HG03442 (cell line): ENCODE results near the gene PIGS.

Experiments
- ATAC-seq: cut with Tn5 transposase; IDR thresholded peaks from one replicate; pipeline ENCODE4 v1.9.1; 2021; ENCODE audit warnings: mild to moderate bottlenecking, moderate library complexity; ENCODE audit not compliant: unreplicated experiment

PIGS gene

GRCh38 chr17:28511858-28512461 lies 59.4 kb downstream of the PIGS start:
- no peak for ATAC-seq

DNA sequence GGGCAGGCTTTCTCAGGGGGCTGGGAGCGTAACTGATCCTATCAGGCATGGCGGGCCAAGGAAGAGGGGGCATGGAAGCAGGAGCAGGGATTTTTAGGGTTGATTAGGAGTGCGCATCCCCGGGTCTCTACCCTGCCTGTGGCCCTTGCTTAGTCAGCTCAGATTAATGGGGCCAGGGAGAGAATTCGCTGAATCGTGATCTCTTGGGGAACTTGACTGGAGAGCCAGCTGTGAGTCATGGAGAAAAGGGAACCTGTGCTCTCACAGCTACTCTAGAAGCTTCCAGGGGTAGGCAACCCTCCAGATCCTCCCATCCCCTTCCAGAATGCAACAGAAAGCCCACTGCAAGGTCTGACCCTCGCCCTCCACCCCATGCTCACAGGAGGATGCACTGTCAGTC lies 61.5 kb downstream of the PIGS start:
- no peak for ATAC-seq

- no peak for ATAC-seq
These were observed 63.1 kb downstream of the PIGS start for GRCh38 chr17:28508211-28508724.

GRCh38 chr17:28507567-28508203 lies 63.6 kb downstream of the PIGS start:
- ATAC-seq, result no peak

- ATAC-seq, result no peak
These were observed 64.4 kb downstream of the PIGS start for GRCh38 chr17:28506763-28507487.

GRCh38 chr17:28505986-28506665 lies 65.2 kb downstream of the PIGS start, which contains the start of gene FOXN1:
FOXN1 (plus strand) TSS chr17:28506348; CDS start chr17:28523970, 17,622 bp downstream.
- no peak for ATAC-seq

DNA sequence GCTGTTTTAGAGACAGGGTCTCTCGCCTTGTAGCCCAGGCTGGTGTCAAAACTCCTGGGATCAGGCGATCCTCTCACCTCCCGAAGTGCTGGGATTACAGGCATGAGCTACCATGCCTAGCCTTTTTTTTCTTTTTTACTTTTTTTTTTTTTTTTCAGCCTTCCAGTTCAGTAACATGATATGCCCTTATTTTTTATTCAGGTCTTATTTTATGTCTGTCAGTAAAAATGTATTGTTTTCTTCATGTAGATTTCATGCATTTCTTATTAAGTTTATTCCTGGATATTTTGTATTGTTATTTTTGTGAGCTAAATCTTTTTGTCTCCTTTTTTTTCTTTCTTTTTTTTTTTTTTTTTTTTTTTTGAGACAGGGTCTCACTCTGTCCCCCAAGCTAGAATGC lies 67.9 kb downstream of the PIGS start:
- ATAC-seq, result no peak
